ENCODE results near the gene GABBR2.
"Not testable (repeated sequence)": the region's sequence is repeated elsewhere in the genome, so short reads cannot be mapped to it uniquely, and the experiment has no call there.

GABBR2 gene

DNA sequence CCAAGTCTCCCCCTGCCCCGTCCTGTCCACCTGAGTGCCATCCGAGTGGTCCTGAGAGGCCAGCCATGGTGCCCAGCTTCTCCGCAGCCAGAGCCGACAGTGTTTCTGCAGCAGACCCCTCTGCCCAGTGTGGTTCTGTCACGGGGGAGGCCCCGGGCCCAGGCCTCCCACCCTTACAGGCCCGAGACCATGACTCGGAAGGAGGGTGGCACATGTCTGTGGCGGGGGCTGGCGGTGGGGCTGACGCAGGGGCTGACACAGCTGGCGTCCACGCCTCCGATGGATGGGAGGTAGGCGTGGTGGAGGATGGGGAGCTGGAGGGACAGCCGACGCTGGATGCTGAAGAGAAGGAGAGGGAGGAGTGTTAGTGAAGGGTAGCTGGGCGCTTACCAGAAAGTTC lies 418.3 kb downstream of the GABBR2 start:
- DNase-seq (ENCODE audit: low spot score), result no peak

DNA sequence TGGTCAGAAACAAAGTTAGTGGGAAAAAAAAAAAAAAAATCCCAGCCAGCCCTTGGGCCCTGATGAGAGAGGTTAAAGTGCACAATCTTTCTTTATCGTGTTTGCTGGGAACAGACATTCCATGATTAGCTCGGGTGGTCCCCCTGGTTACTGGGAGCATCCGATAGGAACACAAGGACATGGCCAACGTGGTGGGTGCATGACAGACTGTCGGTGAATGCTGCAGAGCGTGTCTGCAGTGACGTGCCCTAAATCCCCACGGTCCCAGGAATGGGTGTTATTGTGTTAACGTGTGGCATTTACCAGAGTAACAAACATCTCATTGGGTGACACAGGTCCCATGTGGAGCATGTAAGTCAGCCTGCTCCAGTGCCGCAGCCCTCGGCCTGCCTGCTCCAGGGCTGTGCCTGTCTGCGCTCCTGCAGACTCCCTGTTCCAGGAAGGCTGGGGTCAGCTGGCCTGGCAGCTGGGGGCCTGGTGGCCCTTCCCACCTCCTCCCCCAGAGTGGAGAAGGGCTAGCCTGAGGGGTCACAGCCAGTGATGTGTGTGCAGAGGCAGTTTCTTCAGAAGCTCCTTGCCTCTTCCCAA lies 419.0 kb downstream of the GABBR2 start:
- no peak for DNase-seq (ENCODE audit: low spot score)

DNA sequence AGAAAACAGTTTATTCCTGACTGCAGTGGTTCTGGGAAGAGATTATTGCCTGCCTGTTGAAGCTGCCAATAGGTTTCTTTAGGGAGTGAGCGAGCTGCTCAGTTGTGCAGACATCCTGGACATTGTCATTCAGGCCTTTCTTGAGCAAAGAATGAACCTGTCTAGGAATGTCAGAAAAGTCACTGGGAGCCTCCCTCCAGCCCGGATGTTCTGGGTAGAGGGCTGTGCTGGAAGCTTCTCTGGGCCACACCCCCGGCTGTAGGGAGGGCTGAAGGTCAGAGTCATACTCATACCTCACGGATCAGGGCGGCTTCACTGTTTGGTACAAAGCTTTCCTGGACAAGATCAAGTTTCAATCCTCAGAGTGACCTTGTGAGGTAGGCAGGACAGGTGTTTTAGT lies 419.9 kb downstream of the GABBR2 start:
- no peak for DNase-seq (ENCODE audit: low spot score)

GRCh38 chr9:98287384-98287783 lies 421.4 kb downstream of the GABBR2 start:
- DNase-seq (ENCODE audit: low spot score), result no peak

DNA sequence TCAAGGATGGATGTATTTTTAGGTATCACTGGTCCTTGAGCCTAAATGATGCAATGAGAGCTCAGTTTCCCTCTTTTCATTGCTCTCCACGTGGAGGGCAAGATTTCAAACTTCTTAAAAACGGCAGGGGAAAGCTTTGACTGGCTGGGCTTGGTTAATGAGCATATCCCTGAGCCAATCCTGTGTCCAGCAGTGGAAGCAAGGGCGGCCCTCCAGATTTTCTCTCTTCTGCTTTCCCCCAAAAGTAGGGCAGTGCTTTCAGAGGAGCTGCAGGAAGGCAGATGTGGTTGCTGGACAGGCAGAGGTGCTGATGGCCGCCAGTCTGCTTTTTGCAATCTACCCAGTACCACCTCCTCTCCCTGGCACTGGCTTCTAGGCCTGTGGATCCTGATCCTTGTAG lies 423.3 kb downstream of the GABBR2 start:
- DNase-seq (ENCODE audit: low spot score), result no peak

GRCh38 chr9:98284754-98285153 lies 424.0 kb downstream of the GABBR2 start:
- no peak for DNase-seq (ENCODE audit: low spot score)

GRCh38 chr9:98283143-98283542 lies 425.6 kb downstream of the GABBR2 start:
- DNase-seq (ENCODE audit: low spot score), result not testable (repeated sequence)

DNA sequence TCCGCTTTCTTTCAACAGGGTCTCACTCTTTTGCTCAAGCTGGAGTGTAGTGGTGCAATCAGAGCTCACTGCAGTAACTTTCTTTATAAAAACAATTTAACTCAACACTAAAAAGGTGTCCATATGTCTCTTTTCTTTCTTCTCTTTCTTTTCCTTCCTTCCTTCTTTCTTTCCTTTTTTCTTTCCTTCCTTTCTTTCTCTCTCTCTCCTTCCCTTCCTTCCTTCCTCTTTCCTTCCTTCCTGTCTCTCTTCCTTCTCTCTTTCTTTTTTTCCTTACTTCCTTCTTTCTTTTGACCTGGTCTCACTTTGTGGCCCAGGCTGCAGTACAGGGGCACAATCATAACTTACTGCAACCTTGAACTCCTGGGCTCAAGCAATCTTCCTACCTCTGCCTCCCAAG lies 427.5 kb downstream of the GABBR2 start:
- no peak for DNase-seq (ENCODE audit: low spot score)

- DNase-seq (ENCODE audit: low spot score), result no peak
These were observed 428.2 kb downstream of the GABBR2 start for GRCh38 chr9:98280574-98280973.

- no peak for DNase-seq (ENCODE audit: low spot score)
These were observed 428.6 kb downstream of the GABBR2 start for GRCh38 chr9:98280162-98280561.

- DNase-seq (ENCODE audit: low spot score), result no peak
These were observed 431.7 kb downstream of the GABBR2 start for GRCh38 chr9:98276907-98277469.

- no peak for DNase-seq (ENCODE audit: low spot score)
These were observed 433.6 kb downstream of the GABBR2 start for GRCh38 chr9:98275159-98275558.

- no peak for DNase-seq (ENCODE audit: low spot score)
These were observed 436.7 kb downstream of the GABBR2 start for GRCh38 chr9:98272083-98272482.

- DNase-seq (ENCODE audit: low spot score), result no peak
These were observed 437.3 kb downstream of the GABBR2 start for GRCh38 chr9:98271479-98271878.

DNA sequence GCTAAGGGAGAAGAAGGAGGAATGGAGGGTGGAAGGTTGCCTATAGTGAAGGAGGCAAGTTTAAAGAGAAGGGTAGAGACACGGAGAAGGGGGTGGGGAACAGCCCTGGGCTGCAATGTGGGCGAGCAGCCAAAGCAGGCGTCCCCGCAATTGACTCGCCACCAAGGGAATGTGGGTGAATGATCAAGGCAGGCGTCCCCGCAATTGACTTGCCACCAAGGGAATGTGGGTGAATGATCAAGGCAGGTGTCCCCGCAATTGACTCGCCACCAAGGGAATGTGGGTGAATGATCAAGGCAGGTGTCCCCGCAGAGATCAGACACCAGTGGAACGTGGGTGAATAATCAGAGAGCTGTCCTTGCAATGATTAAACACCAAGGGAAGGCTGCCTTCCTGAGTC lies 438.5 kb downstream of the GABBR2 start:
- DNase-seq (ENCODE audit: low spot score), result not testable (repeated sequence)

- not testable (repeated sequence) for DNase-seq (ENCODE audit: low spot score)
These were observed 439.1 kb downstream of the GABBR2 start for GRCh38 chr9:98269652-98270051.

DNA sequence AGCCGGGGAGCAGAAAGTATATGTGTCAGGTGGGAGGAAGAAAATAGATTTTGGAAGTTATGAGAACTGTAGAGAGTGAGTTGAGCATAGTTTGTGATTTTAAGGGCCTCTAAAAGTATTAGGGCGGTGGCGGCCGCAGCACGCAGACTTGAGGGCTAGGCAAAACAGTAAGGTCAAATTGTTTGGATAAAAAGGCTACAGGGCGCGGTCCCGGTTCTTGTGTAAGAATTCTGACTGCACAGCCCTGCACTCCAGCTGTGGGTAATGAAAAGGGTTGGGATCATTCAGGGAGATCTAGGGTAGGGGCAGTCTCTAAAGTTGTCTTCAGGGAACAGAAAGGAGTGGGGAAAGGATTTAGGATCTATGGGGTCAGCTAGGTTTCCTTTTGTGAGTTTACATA lies 441.2 kb downstream of the GABBR2 start:
- not testable (repeated sequence) for DNase-seq (ENCODE audit: low spot score)

DNA sequence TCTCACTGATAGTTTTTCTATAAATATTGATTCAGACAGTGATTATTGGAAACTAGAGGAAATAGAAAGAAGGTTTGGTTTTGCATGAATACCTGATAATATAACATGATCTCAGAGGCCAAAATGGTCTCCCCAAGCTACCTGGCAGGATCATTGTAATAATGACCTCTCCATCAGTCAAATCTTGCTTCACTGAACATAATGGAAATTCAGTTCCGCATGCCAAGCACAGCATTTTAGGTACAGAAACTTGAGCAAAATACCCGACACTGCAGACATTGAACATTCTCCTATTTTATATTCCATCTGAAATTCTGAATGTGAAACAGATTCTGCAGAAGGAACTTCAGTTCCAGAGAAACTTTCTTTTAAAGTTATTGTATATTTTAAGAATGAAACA lies 444.2 kb downstream of the GABBR2 start:
- no peak for DNase-seq (ENCODE audit: low spot score)

DNA sequence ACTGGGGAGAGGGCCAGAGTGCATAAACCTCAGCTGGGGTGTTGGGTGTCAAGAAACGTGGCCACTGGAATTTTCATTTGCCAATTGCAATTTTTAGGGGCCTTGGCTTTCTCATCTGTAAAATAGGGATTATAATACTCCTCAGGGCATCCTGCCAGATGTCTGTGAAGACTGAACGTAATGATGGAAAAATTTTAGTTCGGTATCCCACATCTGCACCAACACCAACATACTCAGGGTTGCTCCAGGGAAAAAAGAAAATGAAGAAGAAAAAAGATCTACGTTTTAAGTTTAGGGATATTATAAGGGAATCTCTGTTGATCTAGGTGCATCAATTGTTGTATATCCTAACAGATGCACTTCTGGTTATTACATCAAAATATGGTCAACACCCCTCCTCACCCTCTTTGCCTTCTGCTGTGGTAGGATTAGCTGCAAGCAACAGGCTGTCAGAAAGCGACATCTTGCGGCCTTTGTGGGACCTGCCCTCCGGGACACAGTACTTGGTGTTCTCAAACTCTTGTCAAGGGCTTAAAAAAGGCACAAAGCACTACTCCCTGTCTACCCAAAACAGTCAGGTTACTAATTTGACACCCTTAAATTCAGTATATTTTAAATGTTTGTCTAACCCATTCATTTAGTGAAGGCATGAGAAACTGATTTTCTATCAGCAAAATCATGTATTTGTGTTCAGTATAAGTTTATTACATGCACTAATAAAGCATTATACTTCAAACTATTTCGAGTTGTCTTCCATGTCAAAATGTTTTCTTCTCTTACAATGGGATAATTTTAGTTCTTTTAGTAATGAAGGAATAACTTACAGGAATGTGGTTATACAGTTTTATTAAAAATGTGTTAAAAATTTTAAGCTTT lies 445.0 kb downstream of the GABBR2 start:
- peak; percentile 93 for DNase-seq (ENCODE audit: low spot score)

DNA sequence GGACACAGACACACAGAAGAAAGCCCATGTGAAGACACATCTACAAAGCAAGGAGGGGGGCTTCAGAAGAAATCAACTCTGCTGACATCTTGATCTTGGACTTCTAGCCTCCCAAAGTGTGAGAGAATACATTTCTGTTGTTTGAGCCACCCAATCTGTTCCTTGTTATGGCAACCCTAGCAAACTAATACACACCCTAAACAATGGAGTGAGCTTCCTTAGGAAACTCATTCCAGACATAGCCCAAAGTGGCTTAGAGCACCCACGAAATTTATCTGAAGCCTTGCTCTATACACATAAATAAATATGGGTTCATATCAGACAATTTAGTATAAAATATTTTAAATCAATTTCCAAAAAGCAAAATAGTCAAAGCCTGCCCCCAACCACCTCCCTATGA lies 445.7 kb downstream of the GABBR2 start:
- no peak for DNase-seq (ENCODE audit: low spot score)

GRCh38 chr9:98262056-98262455 lies 446.7 kb downstream of the GABBR2 start:
- DNase-seq (ENCODE audit: low spot score), result no peak

- DNase-seq (ENCODE audit: low spot score), result no peak
These were observed 448.1 kb downstream of the GABBR2 start for GRCh38 chr9:98260635-98261034.

DNA sequence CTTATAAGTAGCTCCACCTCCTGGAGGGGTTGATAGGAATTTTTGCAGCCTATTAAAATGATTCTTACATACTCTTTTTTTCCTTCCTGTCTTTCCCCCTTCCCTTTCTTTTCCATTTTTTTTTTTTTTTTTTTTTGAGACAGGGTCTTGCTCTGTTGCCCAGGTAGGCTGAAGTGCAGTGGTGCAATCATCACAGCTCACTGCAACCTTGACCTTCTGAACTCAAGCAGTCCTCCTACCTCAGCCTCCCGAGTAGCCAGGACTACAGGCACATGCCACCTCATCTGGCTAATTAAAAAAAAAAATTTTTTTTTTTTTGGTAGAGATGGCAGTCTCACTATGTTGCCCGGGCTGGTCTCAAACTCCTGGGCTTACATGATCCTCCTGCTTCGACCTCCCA lies 448.9 kb downstream of the GABBR2 start:
- no peak for DNase-seq (ENCODE audit: low spot score)

Measured in Ammon's horn (tissue), 1 donor.